Limb (tissue), 2 donors: ENCODE results near the gene FKBP6.
"Not testable (repeated sequence)": the region's sequence is repeated elsewhere in the genome, so short reads cannot be mapped to it uniquely, and the experiment has no call there.

Experiments
- DNase-seq, 2 donors: peaks; one replicate each; pipeline ENCODE4 v3.0.0-alpha.2; 2016; ENCODE audit errors: extremely low spot score in 2 of 2

FKBP6 gene

DNA sequence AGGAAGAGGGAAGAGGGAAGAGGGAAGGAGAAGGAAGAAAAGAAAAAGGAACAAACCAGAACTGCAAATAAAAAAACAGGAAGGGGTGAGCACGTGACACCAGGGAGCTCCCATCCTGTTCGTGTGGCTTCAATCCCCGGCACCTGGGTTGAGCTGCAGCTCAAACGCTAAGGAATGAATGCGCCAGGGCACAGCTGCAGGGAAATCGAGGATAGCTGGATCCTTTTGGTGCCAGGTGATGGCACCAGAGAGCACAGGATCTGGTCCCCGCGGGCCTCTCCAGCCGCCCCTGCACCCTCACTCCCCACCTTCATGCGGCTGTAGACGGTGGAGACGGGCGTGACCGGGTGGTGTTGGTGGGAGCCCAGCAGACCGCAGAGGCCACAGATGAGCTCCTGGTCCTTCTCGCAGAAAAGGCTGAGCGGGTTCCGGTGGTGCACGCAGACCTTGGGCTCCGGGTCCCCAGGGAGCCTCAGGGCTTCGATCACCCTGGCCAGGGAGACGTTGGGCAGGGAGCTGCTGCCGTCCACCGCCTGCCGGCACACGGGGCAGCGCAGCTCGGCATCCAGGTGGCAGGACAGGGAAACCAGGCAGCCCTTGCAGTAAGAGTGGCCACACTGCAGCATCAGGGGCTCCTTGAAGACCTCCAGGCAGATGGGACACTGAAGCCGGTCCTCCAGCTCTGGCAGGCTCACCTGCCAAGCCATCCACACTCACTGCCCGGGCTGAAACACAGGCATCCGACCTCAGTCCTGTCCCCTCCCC is 3.7 kb upstream of the FKBP6 start:
- DNase-seq, result peak in 1 of 2 donors; percentile 68

DNA sequence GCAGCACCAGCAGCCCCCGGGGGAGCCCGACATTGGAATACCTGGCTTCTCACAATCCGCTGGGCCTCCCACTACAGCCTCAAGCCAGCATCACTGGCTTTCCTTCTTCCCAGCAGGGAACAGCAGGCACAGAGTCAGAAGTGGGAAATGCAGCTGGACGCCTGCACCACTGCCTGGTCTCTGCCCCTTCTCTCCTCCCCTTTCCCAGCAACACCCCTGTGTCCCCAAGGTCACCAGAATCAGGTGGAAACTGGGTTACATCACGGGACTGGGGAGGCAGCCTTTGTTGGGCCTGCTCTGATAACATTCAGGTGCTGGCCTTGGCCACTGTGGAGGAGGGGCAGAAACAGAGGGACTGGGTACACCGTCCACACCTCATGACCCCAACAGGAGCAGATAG is 2.5 kb upstream of the FKBP6 start:
- DNase-seq, result not testable (repeated sequence)

DNA sequence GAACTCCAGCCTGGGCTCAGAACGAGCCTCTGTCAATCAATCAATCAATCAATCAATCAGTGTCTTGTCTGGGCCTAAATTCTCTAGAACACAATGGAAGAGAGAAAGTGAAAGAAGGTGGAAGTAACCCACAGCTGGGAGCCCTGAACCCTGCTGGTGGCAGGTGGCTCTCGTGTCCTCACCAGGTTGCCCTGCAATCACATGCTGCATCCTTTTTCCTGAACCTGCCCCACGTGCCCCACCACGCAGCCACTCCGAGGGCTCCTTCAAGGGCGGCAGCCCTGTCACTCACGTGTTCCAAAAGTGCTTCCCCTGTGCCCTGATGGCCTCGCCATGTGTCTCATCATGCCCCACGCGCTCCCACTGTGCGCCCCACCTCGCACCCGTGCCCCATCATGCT is 512 bp upstream of the FKBP6 start:
- not testable (repeated sequence) for DNase-seq

- DNase-seq, result no peak
These were observed 735 bp downstream of the FKBP6 start for GRCh38 chr7:73328696-73329095.

DNA sequence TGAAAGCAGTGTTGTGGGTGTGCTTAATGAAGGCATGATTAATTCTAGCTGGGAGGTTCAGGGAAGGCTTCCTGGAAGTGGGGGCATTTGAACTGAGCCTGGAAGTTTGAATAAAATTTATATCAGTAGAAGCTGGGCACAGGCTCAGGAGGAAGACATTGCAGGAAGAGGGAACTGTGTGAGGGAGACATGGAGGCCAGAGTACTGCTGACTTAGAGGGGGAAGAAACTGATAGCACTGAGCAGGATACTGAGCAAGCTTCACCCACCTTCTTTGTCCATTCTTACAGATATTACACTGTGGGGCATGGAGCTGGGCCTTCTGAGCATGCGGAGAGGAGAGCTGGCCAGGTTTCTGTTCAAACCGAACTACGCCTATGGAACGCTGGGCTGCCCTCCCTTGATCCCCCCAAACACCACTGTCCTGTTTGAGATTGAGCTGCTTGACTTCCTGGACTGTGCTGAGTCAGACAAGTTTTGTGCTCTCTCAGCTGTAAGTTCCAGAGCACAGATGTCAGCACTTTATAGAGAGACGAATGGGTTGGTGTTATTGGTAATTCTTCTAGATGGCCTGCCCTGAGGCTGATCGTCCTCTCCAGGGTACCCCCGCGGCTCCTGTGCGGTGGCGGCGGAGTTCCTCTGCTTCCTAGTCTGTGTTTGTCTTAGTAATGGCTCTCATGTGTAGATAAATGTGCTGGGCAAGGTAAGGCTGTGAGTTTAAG is 2.1 kb downstream of the FKBP6 start:
- no peak for DNase-seq

DNA sequence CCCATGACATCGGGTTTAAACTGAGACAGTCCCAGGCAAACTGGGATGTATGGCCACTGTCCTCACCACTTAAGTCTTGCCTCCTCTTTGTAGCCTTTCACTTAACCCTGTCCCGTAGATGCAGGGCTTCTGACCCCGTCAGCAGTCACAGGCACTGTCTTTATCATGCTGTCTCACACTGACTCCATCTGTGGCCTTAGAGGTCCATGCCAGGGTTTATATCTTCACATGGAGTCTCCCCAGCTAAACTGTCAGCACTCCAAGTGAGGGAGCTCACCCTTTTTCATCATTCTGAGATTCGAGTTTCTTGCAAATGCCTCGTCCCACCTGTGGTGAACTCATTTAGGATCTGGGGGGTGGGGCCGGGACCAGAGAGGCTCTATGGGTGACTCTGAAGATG is 2.8 kb downstream of the FKBP6 start:
- DNase-seq, result no peak

DNA sequence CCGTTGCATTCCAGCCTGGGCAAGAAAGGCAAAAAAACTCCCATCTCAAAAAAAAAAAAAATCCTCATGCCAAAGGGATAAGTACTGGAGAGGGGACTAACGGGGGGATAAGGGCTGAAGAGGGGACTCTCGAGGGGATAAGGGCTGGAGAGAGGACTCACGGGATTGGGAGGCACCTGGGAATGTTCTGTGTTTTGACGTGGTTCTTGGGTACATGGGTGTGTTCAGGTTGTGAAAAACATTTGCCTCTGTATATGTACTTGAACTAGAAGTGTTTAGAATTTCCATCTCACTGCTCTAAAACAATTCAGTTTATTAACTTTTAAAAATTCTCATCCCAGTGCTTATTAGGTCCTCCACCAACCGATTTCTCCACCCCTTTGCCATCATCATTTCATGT is 4.5 kb downstream of the FKBP6 start:
- no peak for DNase-seq

- DNase-seq, result no peak
These were observed 10.4 kb downstream of the FKBP6 start for GRCh38 chr7:73338321-73338720.

DNA sequence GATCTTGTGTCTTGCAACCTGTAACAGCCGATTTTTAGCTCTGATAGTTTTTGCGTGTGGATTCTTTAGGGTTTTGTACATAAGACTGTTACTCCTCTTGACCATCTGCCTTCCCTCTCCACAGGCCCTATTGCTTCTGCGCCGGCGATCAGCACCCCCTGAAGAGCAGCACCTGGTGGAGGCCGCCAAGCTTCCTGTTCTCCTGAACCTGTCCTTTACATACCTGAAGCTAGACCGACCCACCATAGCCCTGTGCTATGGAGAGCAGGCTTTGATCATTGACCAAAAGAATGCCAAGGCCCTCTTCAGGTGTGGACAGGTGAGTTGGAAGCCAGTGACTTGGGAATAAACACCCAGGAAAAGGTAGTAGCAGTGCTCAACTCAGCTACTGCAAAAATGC is 12.6 kb downstream of the FKBP6 start:
- DNase-seq, result no peak

- no peak for DNase-seq
These were observed 13.9 kb downstream of the FKBP6 start for GRCh38 chr7:73341877-73342276.

- peak; percentile 65 to 73 for DNase-seq
These were observed 14.7 kb downstream of the FKBP6 start for GRCh38 chr7:73342645-73343044.

DNA sequence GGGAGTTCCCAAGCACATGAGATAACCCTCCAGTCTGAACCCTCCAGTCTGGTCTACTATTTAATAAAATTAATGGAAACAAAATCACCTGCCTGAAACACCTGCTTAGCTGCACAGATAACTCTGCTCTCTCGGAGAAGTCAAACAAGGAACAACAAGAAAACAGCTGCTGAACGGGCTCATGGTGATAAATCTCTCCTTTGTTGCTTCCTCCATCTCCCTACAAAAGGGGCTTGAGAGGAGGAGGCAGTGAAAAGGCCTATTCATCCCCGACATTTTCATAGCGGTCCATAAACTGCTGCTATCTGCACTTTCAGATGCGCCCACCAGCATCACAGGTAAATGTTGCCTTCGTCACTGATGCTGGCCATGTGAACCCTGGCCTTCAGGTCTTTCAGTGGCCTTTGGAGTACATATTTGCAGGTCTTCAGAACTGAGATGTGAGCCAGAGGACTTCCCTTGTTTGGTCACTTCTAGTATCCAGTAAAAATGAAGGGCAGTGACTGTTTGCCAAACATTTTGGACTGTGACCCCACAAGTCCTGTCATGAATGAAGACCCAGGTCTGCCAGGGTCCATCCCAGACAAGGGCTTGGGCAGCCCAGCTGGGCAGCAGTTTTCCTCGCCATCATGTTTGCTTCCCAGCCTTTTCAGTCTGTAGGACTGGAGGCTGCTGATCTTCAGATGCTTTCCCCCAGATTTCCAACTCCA is 15.9 kb downstream of the FKBP6 start:
- DNase-seq, result no peak

DNA sequence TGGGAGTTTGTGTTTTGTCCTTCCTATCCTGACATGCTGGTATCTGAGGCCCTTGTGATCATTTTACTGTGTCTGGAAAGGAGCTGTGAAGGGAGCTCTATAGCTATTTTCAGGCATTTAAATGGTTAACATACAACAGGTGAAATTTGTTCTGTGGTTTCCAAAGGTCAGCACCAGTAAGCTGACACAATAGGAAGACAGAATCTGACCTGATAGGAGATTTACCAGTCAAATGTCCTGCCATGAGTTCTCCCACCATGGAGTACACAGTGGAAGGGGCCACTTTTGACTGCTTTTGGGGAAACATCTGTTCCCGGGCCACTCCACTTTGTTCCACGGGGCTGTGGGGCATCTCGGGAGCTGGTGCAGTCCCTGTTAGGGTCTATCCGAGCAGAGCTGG is 17.6 kb downstream of the FKBP6 start:
- no peak for DNase-seq

DNA sequence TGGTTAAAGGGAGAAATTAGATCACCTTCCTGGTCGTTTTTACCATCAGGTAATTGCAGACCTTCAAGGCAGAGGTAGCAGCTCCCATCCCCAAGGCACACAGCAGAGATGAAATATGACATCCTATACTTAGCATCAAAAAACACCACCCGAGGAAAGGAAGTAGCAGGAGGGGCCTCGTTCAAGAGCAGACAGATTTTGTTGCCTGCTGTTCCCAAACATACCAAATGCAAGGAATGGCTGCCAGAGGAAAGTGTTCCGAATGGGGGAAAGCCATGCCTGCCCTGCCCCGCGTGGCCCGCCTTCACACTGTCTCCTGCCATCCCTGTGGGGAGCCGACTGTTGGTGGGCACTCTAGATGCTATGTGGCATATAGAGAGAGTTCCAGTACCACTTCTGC is 18.0 kb downstream of the FKBP6 start:
- no peak for DNase-seq

GRCh38 chr7:73349763-73350162 is 21.8 kb downstream of the FKBP6 start:
- DNase-seq, result no peak

- no peak for DNase-seq
These were observed 22.5 kb downstream of the FKBP6 start for GRCh38 chr7:73350306-73351068.

- DNase-seq, result no peak
These were observed 23.6 kb downstream of the FKBP6 start for GRCh38 chr7:73351447-73352167.

DNA sequence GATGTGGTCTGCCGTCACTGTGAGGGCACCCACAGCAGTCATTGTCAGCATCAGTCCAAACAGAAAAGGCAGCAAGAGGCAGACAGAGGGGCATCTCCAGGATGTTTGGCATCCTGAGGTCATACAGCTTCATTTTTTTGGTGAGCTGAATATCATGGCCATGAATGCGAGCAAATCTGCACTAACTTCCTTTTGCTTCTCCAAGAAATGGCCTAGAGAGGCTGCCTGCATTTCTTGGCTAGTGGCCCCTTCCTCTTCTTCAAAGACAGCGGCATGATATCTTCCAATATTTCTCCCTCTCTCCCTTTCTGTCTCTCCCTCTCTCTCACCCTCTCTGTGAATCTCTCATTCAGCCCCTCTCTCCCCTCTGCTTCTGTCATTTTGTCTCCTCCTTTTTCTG is 24.8 kb downstream of the FKBP6 start:
- DNase-seq, result no peak

DNA sequence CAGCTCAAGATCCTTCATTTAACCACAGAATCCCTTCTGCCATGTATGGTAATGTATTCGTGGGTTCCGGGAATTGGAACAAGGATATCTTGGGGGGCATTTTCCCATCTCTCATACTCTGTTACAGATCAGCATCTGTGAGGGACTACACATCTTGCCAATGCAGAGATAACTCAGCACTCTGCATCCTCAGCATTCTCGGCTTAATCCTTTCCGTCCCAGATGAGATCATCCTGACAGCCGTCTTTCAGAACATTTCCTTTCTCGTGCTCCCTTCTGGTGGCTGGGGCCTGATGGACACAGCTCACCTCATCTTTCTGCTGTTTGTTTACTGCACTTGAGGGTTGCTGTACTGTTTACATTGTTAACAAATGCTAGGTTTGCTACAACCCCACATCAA is 25.3 kb downstream of the FKBP6 start:
- DNase-seq, result no peak

DNA sequence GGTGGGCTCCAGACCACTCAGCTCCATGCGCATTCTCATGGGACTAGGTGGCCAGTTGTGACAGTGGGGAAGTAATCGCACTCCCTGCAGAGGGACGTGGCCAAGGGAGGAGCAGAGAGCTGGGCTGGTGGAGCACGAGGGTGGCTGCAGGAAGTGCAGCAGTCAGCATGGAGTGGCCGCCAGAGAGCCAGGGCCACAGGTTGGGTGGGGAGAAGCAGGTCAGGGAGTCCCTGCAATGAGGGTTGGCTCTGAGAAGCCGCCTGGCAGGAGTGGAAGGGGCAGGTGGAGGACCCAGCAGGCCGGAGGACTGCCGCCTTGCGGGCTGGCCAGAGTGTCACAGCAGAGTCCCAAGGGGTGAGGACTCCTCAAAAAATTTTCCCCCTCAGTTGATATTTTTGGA is 26.2 kb downstream of the FKBP6 start:
- DNase-seq, result no peak

- no peak for DNase-seq
These were observed 26.9 kb downstream of the FKBP6 start for GRCh38 chr7:73354821-73355220.
